Thyroid gland (tissue), 4 donors: Measurements from ENCODE around the gene PDIA4. TPM values are rescaled to one million over a fixed set of nuclear protein-coding genes. Genes with fewer than 3 reads are reported as not detected.

ENCODE experiments used
- DNase-seq, 2 donors: peaks; one replicate each; pipeline ENCODE4 v3.0.0-alpha.2; 2019
- H3K27ac ChIP-seq, 3 donors: fragments of 200-600 bp; sonication (generic); 1 replicate in 2 of 3; 2 replicates in 1 of 3; pipeline ENCODE4 v1.5.1; 2016 to 2019; ENCODE audit warnings: mild to moderate bottlenecking in 1 of 3, moderate library complexity in 1 of 3
- H3K27me3 ChIP-seq: fragments of 200-600 bp; sonication (generic); one replicate; pipeline ENCODE4 v1.5.1; 2019
- H3K36me3 ChIP-seq, 2 donors: fragments of 200-600 bp; sonication (generic); one replicate each; pipeline ENCODE4 v1.5.1; 2016 to 2019
- H3K4me1 ChIP-seq, 2 donors: fragments of 200-600 bp; sonication (generic); one replicate each; pipeline ENCODE4 v1.5.1; 2017 to 2019
- H3K4me3 ChIP-seq, 3 donors: fragments of 200-600 bp; sonication (generic); replicated peaks in 1 of 3; 1 replicate in 2 of 3; 2 replicates in 1 of 3; pipeline ENCODE4 v1.5.1; 2016; ENCODE audit warnings: mild to moderate bottlenecking in 1 of 3
- H3K9me3 ChIP-seq: fragments of 200-600 bp; sonication (generic); one replicate; pipeline ENCODE4 v1.5.1; 2017
- CTCF ChIP-seq, 6 experiments: fragments of 200-600 bp in 3 of 6; fragments of 450-650 bp in 3 of 6; sonication (generic) in 3 of 6; IDR thresholded peaks; one replicate each; pipeline ENCODE4 v1.5.1; 2016 to 2019; ENCODE audit warnings: antibody characterized with exemption in 6 of 6, mild to moderate bottlenecking in 2 of 6, inconsistent platforms in 1 of 6, moderate library complexity in 1 of 6
- POLR2A ChIP-seq, 2 donors: fragments of 450-650 bp; IDR thresholded peaks; one replicate each; pipeline ENCODE4 v1.6.1; 2017; ENCODE audit warnings: antibody characterized with exemption in 2 of 2, mild to moderate bottlenecking in 2 of 2, moderate library complexity in 1 of 2
- WGBS, 2 donors: methylation state at CpG; one replicate each; pipeline ENCODE4 v1.1.5; 2017; 5-methylcytosine and 5-hydroxymethylcytosine counted together
- intact Hi-C: fragments of 100-400 bp; cut with DNase I; formaldehyde crosslinking; loops from one replicate; pipeline ENCODE4 v1.15.1; 2023
- total RNA-seq, 4 donors: library from RNA; depleted of rRNA; stranded (reverse); fragments of >200 nt; gene quantifications; one replicate each; pipeline ENCODE4 v1.2.3, GENCODE V29; 2016

PDIA4 gene
- total RNA-seq, 4 donors from 2014 or later: 172 to 749 (median 498) TPM

- Histone ChIP-seq H3K9me3 (no peaks in the 10 kb centered on the region), H3K27ac (no peak overlapping the region), H3K36me3 (peaks cover 72 to 98% of the 10 kb centered on the region in 2 donors), H3K4me3 (no peak overlapping the region), H3K27me3 (no peaks in the 10 kb centered on the region), H3K4me1 (no peaks in the 10 kb centered on the region)
- intact Hi-C loops: no loop called here
- TF ChIP-seq CTCF (IDR thresholded peaks at IDR 0.05): no peak
- no peak for TF ChIP-seq POLR2A (IDR thresholded peaks at IDR 0.05)
- WGBS, 2 donors: 89 to 91% methylated on average over 3 of the region's 3 CpGs
- DNase-seq: no peak
These were observed 18.8 kb downstream of the PDIA4 start for GRCh38 chr7:149009527-149009926.

GRCh38 chr7:149007611-149008010 is 20.7 kb downstream of the PDIA4 start:
- H3K36me3 ChIP-seq: peaks cover 82 to 98% of the 10 kb centered on the region in 2 donors
- H3K27me3 ChIP-seq: no peaks in the 10 kb centered on the region
- no peak overlapping the region for H3K27ac ChIP-seq
- H3K4me3 ChIP-seq: no peak overlapping the region
- H3K9me3 ChIP-seq: no peaks in the 10 kb centered on the region
- 77 to 95% methylated on average over 6 of the region's 6 CpGs for WGBS, 2 donors
- no peak for TF ChIP-seq POLR2A (IDR thresholded peaks at IDR 0.05)
- H3K4me1 ChIP-seq: no peaks in the 10 kb centered on the region
- intact Hi-C loops: loop anchor here (2.0 kb wide), 1 partner anchor 83 kb away; the partner anchor contains the start of gene ZNF786
- DNase-seq: no peak

GRCh38 chr7:149007146-149007545 is 21.2 kb downstream of the PDIA4 start:
- no peak for DNase-seq
- Histone ChIP-seq H3K36me3 (peaks cover 82 to 98% of the 10 kb centered on the region in 2 donors), H3K27me3 (no peaks in the 10 kb centered on the region), H3K9me3 (no peaks in the 10 kb centered on the region), H3K27ac (no peak overlapping the region), H3K4me1 (no peaks in the 10 kb centered on the region), H3K4me3 (no peak overlapping the region)
- TF ChIP-seq POLR2A (IDR thresholded peaks at IDR 0.05): no peak
- 91 to 97% methylated on average over 3 of the region's 3 CpGs for WGBS, 2 donors
- intact Hi-C loops: loop anchor here (2.0 kb wide), 1 partner anchor 84 kb away; the partner anchor contains the start of gene ZNF786

- Histone ChIP-seq H3K4me3 (no peak overlapping the region), H3K36me3 (peaks cover 79 to 96% of the 10 kb centered on the region in 2 donors), H3K4me1 (no peaks in the 10 kb centered on the region), H3K27me3 (no peaks in the 10 kb centered on the region), H3K27ac (no peak overlapping the region), H3K9me3 (no peaks in the 10 kb centered on the region)
- no peak for DNase-seq
- intact Hi-C loops: loop anchor here (2.0 kb wide), 1 partner anchor 84 kb away; the partner anchor contains the start of gene ZNF786
- TF ChIP-seq POLR2A (IDR thresholded peaks at IDR 0.05) (no peak), CTCF (IDR thresholded peaks at IDR 0.05) (no peak)
- 89 to 95% methylated on average over 6 to 10 of the region's 10 CpGs for WGBS, 2 donors
These were observed 22.0 kb downstream of the PDIA4 start for GRCh38 chr7:149006345-149006725.

GRCh38 chr7:149005427-149006344 is 22.6 kb downstream of the PDIA4 start:
- WGBS, 2 donors: 61 to 65% methylated on average over 13 to 19 of the region's 20 CpGs
- H3K9me3 ChIP-seq: no peaks in the 10 kb centered on the region
- peaks cover 72 to 90% of the 10 kb centered on the region in 2 donors for H3K36me3 ChIP-seq
- no peaks in the 10 kb centered on the region for H3K4me1 ChIP-seq
- H3K27me3 ChIP-seq: no peaks in the 10 kb centered on the region
- no peak overlapping the region for H3K27ac ChIP-seq
- no peak for TF ChIP-seq POLR2A (IDR thresholded peaks at IDR 0.05)
- peak; percentile 48 to 83 (median 63) for TF ChIP-seq CTCF (IDR thresholded peaks at IDR 0.05)
- intact Hi-C loops: loop anchor here (2.0 kb wide), 1 partner anchor 85 kb away; the partner anchor contains the start of gene ZNF786
- DNase-seq: peak; percentile 73 to 80
- H3K4me3 ChIP-seq: no peak overlapping the region
